Natural killer cell (primary cell): Measurements from ENCODE around the gene KRTAP12-1. TPM values are rescaled to one million over a fixed set of nuclear protein-coding genes. Genes with fewer than 3 reads are reported as not detected.

ENCODE experiments used
- ATAC-seq, 3 donors: fragments of 150-1000 bp in 2 of 3; fragments of 200-7000 bp in 1 of 3; cut with Tn5 transposase; 1 replicate in 1 of 3; 2 replicates in 2 of 3; pipeline ENCODE4 v1.10.0; 2021; ENCODE audit warnings: mild to moderate bottlenecking in 2 of 3, moderate library complexity in 2 of 3
- DNase-seq, 2 donors: peaks; one replicate each; pipeline versions ENCODE4 v3.0.0 to v3.0.0-alpha.2; 2013 to 2021; ENCODE audit warnings: mixed read lengths in 1 of 2
- H3K27ac ChIP-seq: one replicate; pipeline ENCODE4 v1.5.1; 2013; ENCODE audit warnings: mild to moderate bottlenecking, low read length
- H3K27me3 ChIP-seq: one replicate; pipeline ENCODE4 v1.6.1; 2013; ENCODE audit warnings: low read length; ENCODE audit not compliant: control insufficient read depth, insufficient read depth
- H3K36me3 ChIP-seq: one replicate; pipeline ENCODE4 v1.6.1; 2013; ENCODE audit warnings: low read length; ENCODE audit not compliant: control insufficient read depth, insufficient read depth
- H3K4me1 ChIP-seq: one replicate; pipeline ENCODE4 v1.6.1; 2013; ENCODE audit warnings: low read length; ENCODE audit not compliant: control insufficient read depth, insufficient read depth
- H3K4me3 ChIP-seq: one replicate; pipeline ENCODE4 v1.5.1; 2013; ENCODE audit warnings: low read length
- H3K9me3 ChIP-seq: one replicate; pipeline ENCODE4 v1.6.1; 2013; ENCODE audit warnings: low read length; ENCODE audit not compliant: control insufficient read depth, insufficient read depth
- H3K27ac Mint-ChIP-seq, 2 donors: one replicate each; pipeline ENCODE4 v1.8.0; 2022; ENCODE audit warnings: mild to moderate bottlenecking in 2 of 2, mixed read lengths in 2 of 2, moderate library complexity in 1 of 2
- H3K27me3 Mint-ChIP-seq, 2 donors: one replicate each; pipeline ENCODE4 v1.8.0; 2022; ENCODE audit warnings: low read depth in 2 of 2, mixed read lengths in 2 of 2
- H3K36me3 Mint-ChIP-seq: one replicate; pipeline ENCODE4 v1.8.0; 2022; ENCODE audit warnings: mixed read lengths
- H3K4me1 Mint-ChIP-seq, 2 donors: one replicate each; pipeline ENCODE4 v1.8.0; 2022; ENCODE audit warnings: mixed read lengths in 2 of 2
- H3K4me3 Mint-ChIP-seq: one replicate; pipeline ENCODE4 v1.8.0; 2022; ENCODE audit warnings: mild to moderate bottlenecking, moderate library complexity, mixed read lengths
- H3K9me3 Mint-ChIP-seq, 2 donors: one replicate each; pipeline ENCODE4 v1.8.0; 2022; ENCODE audit warnings: mixed read lengths in 2 of 2
- WGBS: methylation state at CpG from one replicate; pipeline ENCODE4 v1.1.7; 2013; ENCODE audit warnings: missing lambda C conversion rate; ENCODE audit not compliant: insufficient coverage; 5-methylcytosine and 5-hydroxymethylcytosine counted together
- intact Hi-C: fragments of 100-400 bp; cut with micrococcal nuclease; formaldehyde crosslinking; loops from one replicate; pipeline ENCODE4 v1.14.2; 2022
- total RNA-seq, 4 donors: library from RNA; stranded (reverse); fragments of 120-200 nt in 1 of 4; gene quantifications; one replicate each; pipeline versions ENCODE4 v1.2.3 to v1.2.4, GENCODE V29; 2013 to 2022
- TF ChIP-seq, protein P1 (sequence below): fragments of 200-600 bp; IDR thresholded peaks from one replicate; pipeline ENCODE4 v1.8.0; 2022; ENCODE audit warnings: antibody characterized with exemption

KRTAP12-1 gene
- total RNA-seq, 3 donors from 2014 or later (not counting 1 experiment from before 2014, with no cell fraction given): not detected

DNA sequence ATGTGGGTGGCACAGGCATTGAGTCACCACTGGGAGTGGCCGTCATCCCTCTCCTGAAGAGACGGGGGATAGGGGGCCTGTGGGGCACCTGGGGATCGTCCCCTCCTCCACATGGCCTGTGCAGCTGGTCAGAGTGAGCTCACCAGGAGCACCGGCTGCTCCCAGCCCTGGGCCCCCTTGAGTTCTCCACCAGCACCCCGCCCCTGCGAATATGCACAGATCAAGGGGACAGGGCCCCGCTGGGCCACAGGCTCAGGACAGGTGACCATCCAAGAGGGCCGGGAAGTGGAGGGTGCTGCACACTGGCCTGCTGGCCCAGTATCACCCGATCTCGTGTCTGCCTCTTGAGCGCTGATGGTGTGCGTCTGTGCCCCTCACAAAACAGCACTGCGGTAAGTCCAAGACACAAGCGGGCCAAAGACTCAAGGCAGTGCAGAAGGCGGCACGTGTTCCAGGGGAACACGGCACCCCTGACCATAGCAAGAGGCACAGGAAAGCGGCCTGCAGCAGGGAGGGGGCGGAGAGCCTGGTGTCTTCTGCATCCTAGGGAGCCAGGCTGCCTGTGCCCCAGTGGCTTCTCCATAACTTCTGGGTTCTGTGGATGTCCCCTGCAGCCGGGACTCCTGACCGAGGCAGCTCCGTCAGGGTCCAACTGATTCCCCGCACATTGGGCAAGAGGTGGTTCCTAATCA is 47.5 kb upstream of the KRTAP12-1 start:
- no peak overlapping the region for H3K27ac Mint-ChIP-seq
- H3K9me3 Mint-ChIP-seq: no peaks in the 10 kb centered on the region
- Histone ChIP-seq H3K4me3 (no peak overlapping the region), H3K27me3 (no peaks in the 10 kb centered on the region), H3K4me1 (no peaks in the 10 kb centered on the region), H3K36me3 (no peaks in the 10 kb centered on the region), H3K9me3 (no peaks in the 10 kb centered on the region), H3K27ac (no peak overlapping the region)
- no peaks in the 10 kb centered on the region for H3K36me3 Mint-ChIP-seq
- WGBS: 91% methylated on average over 23 of the region's 23 CpGs
- intact Hi-C loops: no loop called here
- peaks cover 19 to 20% of the 10 kb centered on the region in 2 donors for H3K27me3 Mint-ChIP-seq
- H3K4me3 Mint-ChIP-seq: no peak overlapping the region
- no peak for ATAC-seq
- TF ChIP-seq, protein P1, sequence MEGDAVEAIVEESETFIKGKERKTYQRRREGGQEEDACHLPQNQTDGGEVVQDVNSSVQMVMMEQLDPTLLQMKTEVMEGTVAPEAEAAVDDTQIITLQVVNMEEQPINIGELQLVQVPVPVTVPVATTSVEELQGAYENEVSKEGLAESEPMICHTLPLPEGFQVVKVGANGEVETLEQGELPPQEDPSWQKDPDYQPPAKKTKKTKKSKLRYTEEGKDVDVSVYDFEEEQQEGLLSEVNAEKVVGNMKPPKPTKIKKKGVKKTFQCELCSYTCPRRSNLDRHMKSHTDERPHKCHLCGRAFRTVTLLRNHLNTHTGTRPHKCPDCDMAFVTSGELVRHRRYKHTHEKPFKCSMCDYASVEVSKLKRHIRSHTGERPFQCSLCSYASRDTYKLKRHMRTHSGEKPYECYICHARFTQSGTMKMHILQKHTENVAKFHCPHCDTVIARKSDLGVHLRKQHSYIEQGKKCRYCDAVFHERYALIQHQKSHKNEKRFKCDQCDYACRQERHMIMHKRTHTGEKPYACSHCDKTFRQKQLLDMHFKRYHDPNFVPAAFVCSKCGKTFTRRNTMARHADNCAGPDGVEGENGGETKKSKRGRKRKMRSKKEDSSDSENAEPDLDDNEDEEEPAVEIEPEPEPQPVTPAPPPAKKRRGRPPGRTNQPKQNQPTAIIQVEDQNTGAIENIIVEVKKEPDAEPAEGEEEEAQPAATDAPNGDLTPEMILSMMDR: no peak
- no peak for DNase-seq
- peaks cover 0 to 11% of the 10 kb centered on the region in 2 donors for H3K4me1 Mint-ChIP-seq

DNA sequence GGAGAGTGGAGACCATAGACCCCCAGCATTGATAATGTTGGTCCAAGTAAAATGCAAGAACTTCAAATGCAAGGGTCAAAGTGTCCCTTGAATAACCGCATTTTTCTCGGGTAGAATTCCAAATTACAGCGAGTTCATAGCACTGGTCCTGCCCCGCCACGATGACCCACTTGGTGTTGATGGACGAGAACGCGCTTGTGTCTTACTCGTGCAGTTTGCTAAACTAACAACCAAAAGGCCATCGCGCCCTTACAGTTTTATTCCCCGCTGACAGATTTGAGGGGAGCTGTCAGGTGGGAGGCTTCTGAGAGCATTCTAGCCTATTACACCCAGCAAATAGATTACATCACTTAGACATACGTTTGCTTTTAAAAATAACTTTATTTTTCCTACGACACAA is 46.8 kb upstream of the KRTAP12-1 start:
- Mint-ChIP-seq H3K4me1 (peaks cover 0 to 11% of the 10 kb centered on the region in 2 donors), H3K36me3 (no peaks in the 10 kb centered on the region), H3K9me3 (no peaks in the 10 kb centered on the region), H3K4me3 (no peak overlapping the region), H3K27ac (no peak overlapping the region), H3K27me3 (peaks cover 20 to 23% of the 10 kb centered on the region in 2 donors)
- H3K27ac ChIP-seq: no peak overlapping the region
- peaks cover 3% of the 10 kb centered on the region for H3K4me1 ChIP-seq
- 85% methylated on average over 12 of the region's 14 CpGs for whole genome bisulfite sequencing
- H3K27me3 ChIP-seq: peaks cover 6% of the 10 kb centered on the region
- DNase-seq (no peak), ATAC-seq (no peak)
- no peaks in the 10 kb centered on the region for H3K36me3 ChIP-seq
- TF ChIP-seq, protein P1: no peak
- no peak overlapping the region for H3K4me3 ChIP-seq
- intact Hi-C loops: no loop called here
- H3K9me3 ChIP-seq: no peaks in the 10 kb centered on the region

DNA sequence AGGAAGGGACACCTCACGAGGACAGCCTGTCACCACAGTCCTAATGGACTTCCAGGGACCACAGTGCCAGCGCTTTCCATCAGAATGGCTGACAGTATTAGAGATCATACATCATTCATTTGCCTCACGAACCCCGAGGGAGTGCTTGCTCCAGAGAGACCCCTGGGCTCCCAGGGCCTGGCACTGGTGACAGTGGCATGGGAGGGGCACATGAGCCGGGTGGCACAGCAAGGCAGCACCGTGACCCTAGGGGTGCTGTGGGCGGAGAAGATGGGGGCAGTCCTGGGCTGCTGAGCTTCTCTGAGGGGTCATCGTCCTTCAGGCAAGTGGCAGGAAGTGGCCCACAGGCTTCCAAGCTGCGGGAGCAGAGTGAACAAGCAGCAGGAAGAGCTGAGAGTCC is 45.8 kb upstream of the KRTAP12-1 start:
- H3K36me3 Mint-ChIP-seq: no peaks in the 10 kb centered on the region
- WGBS: 68% methylated on average over 9 of the region's 9 CpGs
- Histone ChIP-seq H3K4me3 (no peak overlapping the region), H3K4me1 (peaks cover 13% of the 10 kb centered on the region), H3K36me3 (no peaks in the 10 kb centered on the region), H3K27me3 (peaks cover 14% of the 10 kb centered on the region), H3K27ac (no peak overlapping the region), H3K9me3 (no peaks in the 10 kb centered on the region)
- no peak for ATAC-seq
- DNase-seq: no peak
- no peak overlapping the region for H3K27ac Mint-ChIP-seq
- TF ChIP-seq, protein P1: no peak
- H3K4me3 Mint-ChIP-seq: no peak overlapping the region
- intact Hi-C loops: no loop called here
- H3K9me3 Mint-ChIP-seq: no peaks in the 10 kb centered on the region
- peaks cover 27 to 31% of the 10 kb centered on the region in 2 donors for H3K27me3 Mint-ChIP-seq
- H3K4me1 Mint-ChIP-seq: peaks cover 8 to 21% of the 10 kb centered on the region in 2 donors

DNA sequence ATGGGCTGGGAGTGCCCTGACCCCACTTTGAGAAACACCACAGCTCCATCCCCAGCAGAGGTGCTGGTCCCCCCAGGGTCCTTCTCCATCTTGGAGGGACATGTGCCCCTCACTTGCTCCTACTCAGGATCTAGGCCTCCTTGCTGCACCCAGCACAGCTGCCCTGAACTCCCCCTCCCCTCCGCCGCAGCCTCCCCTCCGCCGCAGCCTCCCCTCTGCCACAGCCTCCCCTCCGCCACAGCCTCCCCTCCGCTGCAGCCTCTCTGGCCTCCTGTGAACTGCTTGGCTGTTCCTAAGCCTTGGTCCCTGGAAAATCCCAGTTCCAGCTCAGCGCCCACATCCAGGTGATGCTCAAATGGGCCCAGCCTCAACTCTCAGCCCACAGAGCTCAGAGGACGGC is 45.4 kb upstream of the KRTAP12-1 start:
- Mint-ChIP-seq H3K36me3 (no peaks in the 10 kb centered on the region), H3K4me3 (no peak overlapping the region), H3K27me3 (peaks cover 30 to 34% of the 10 kb centered on the region in 2 donors), H3K4me1 (peaks cover 10 to 23% of the 10 kb centered on the region in 2 donors), H3K27ac (no peak overlapping the region), H3K9me3 (no peaks in the 10 kb centered on the region)
- TF ChIP-seq, protein P1: no peak
- 92% methylated on average over 8 of the region's 8 CpGs for WGBS
- intact Hi-C loops: no loop called here
- Histone ChIP-seq H3K4me1 (peaks cover 15% of the 10 kb centered on the region), H3K27me3 (peaks cover 18% of the 10 kb centered on the region), H3K27ac (no peak overlapping the region), H3K9me3 (no peaks in the 10 kb centered on the region), H3K36me3 (no peaks in the 10 kb centered on the region), H3K4me3 (no peak overlapping the region)
- DNase-seq (no peak), ATAC-seq (no peak)
